ENCODE results near the gene HOXB7.

Gene HOXB7

GRCh38 chr17:48645639-48646182 lies 34.9 kb upstream of the HOXB7 start:
- TF ChIP-seq, protein P1, sequence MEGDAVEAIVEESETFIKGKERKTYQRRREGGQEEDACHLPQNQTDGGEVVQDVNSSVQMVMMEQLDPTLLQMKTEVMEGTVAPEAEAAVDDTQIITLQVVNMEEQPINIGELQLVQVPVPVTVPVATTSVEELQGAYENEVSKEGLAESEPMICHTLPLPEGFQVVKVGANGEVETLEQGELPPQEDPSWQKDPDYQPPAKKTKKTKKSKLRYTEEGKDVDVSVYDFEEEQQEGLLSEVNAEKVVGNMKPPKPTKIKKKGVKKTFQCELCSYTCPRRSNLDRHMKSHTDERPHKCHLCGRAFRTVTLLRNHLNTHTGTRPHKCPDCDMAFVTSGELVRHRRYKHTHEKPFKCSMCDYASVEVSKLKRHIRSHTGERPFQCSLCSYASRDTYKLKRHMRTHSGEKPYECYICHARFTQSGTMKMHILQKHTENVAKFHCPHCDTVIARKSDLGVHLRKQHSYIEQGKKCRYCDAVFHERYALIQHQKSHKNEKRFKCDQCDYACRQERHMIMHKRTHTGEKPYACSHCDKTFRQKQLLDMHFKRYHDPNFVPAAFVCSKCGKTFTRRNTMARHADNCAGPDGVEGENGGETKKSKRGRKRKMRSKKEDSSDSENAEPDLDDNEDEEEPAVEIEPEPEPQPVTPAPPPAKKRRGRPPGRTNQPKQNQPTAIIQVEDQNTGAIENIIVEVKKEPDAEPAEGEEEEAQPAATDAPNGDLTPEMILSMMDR (IDR thresholded peaks at IDR 0.05; ENCODE audit: low read depth, low read length) = no peak
- peak overlapping the region; percentile 48 for H3K4me3 ChIP-seq (ENCODE audit: low read depth, low read length)
- DNase-seq (ENCODE audit: low read depth, low spot score) = no peak
- in situ Hi-C loops (cut with HindIII; ENCODE audit: low sequenced_read_pairs) = no loop called here

DNA sequence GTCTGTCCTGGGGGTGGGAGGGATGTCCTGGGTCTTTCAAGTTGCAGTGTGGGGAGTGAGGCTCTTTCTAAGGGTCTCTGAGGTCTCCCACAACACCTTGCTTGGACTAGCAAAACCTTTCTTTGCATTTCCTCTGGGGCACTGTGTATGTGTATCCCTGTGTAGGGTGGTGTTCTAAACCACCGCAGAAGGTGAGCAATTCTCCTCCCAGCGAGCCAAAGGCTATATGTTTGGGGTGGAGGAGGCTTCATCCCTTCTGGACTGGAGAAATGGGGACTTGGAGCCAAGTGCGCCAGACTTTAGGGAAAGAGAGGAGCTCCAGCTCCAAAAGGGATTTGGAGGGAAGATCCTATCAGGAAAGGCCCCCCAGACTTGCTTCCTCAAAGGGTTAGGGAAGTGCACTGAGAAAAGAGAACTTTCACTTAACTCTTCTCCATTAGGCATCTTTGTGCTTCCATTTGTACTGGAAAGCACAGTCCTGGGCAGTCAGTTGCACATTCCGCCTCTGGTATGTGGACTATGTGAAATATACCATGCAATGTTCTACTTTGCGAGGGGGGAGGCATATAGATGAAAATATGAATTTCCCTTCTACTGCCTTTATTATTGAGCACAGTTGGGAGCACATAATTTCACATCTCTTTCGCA lies 34.2 kb upstream of the HOXB7 start:
- TF ChIP-seq, protein P1 (IDR thresholded peaks at IDR 0.05; ENCODE audit: low read depth, low read length) = no peak
- H3K4me3 ChIP-seq (ENCODE audit: low read depth, low read length) = peak overlapping the region; percentile 48
- in situ Hi-C loops (cut with HindIII; ENCODE audit: low sequenced_read_pairs) = no loop called here
- no peak for DNase-seq (ENCODE audit: low read depth, low spot score)

- peak overlapping the region; percentile 48 for H3K4me3 ChIP-seq (ENCODE audit: low read depth, low read length)
- in situ Hi-C loops (cut with HindIII; ENCODE audit: low sequenced_read_pairs) = no loop called here
- TF ChIP-seq, protein P1 (IDR thresholded peaks at IDR 0.05; ENCODE audit: low read depth, low read length) = no peak
- no peak for DNase-seq (ENCODE audit: low read depth, low spot score)
These were observed 33.3 kb upstream of the HOXB7 start for GRCh38 chr17:48644159-48644558.

DNA sequence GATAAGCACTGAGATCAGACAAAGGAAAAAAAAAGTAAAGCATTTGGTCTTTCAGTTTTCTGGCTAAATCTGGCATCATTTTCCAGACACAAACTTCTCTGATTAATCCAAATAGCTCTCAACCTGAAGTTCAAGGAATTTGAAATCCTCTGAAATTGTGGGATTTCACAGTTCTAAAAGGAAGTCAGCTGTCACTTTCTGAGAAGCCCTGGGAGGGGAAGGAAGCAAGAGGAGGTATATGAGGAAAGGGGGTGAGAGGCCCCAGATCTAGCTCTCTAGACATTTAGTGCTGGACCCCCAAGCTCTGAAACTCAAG lies 32.8 kb upstream of the HOXB7 start:
- TF ChIP-seq, protein P1 (IDR thresholded peaks at IDR 0.05; ENCODE audit: low read depth, low read length) = no peak
- peak overlapping the region; percentile 48 for H3K4me3 ChIP-seq (ENCODE audit: low read depth, low read length)
- no peak for DNase-seq (ENCODE audit: low read depth, low spot score)
- in situ Hi-C loops (cut with HindIII; ENCODE audit: low sequenced_read_pairs) = no loop called here

DNA sequence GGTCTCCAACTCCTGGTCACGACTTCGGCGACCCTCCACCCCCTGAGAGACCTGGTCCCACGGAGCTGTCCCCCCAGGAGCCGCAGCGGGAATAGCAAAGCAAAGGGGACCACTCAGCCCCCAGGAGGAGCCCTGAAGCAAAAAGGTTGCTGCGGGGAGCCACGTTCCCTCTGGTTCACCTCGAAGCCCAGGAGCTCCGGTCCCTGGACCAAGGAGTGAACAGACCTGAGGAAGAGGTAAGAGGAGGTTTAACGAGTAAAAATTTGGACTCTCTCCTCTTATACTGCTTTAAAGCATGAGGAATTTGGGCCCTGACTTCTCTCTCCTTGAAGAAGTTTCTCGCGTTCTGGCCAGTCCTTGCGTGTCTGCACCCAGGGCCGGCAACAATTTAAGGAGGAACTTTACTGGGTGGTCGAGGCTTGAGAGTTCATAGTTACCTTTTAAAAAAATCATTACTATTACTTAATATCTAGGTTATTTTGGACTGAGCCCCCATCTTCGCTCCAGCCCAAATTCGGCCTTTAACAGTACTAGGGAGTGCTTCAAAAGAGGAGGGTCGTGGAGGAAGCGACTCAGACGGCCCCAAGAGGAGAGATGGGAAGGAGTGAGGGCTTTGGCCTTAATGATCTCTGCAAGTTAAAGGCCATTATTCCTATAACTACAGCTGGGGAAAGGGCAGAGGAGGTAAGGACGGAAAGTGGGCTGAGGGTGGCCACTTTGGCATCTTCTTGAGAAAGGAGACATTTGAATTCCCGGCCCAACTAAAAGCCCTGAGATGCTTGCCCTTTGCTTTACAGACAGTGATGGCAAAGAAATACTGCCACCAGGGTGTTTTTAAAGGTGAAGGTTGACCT lies 32.3 kb upstream of the HOXB7 start:
- TF ChIP-seq, protein P1 (IDR thresholded peaks at IDR 0.05; ENCODE audit: low read depth, low read length) = no peak
- DNase-seq (ENCODE audit: low read depth, low spot score) = no peak
- in situ Hi-C loops (cut with HindIII; ENCODE audit: low sequenced_read_pairs) = no loop called here
- peak overlapping the region; percentile 48 for H3K4me3 ChIP-seq (ENCODE audit: low read depth, low read length)

- TF ChIP-seq, protein P1 (IDR thresholded peaks at IDR 0.05; ENCODE audit: low read depth, low read length) = peak; percentile 33
- in situ Hi-C loops (cut with HindIII; ENCODE audit: low sequenced_read_pairs) = no loop called here
- DNase-seq (ENCODE audit: low read depth, low spot score) = peak; percentile 59
- peak overlapping the region; percentile 48 for H3K4me3 ChIP-seq (ENCODE audit: low read depth, low read length)
These were observed 31.4 kb upstream of the HOXB7 start for GRCh38 chr17:48642059-48642842.
